HepG2 (cell line): ENCODE measurements around the gene RTN4RL2. TPM values are rescaled to one million over a fixed set of nuclear protein-coding genes. Genes with fewer than 3 reads are reported as not detected.

Experiments used
- ATAC-seq: fragments of 200-7000 bp; cut with Tn5 transposase; 3 replicates; pipeline ENCODE4 v1.9.1; 2020; ENCODE audit warnings: mild to moderate bottlenecking, moderate library complexity
- BruUV-seq: library from RNA; stranded (reverse); fragments of 400-500 nt; replicated peaks from 2 replicates; lab custom pipeline; 2021; lab: Mats Ljungman, UMichigan
- CTCF ChIA-PET: fragments of 300-600 bp; formaldehyde crosslinking; extraction: SDS; loops from one replicate; lab custom pipeline; 2021; ENCODE audit warnings: low total read pairs, inconsistent platforms, low intra/inter-chr PET ratio; lab: Yijun Ruan, JAX
- POLR2A ChIA-PET: fragments of 350-600 bp; sonication (Branson Sonifier 250); formaldehyde crosslinking; loops from one replicate; lab custom pipeline; 2020; ENCODE audit warnings: antibody characterized with exemption, inconsistent platforms; lab: Yijun Ruan, JAX
- DNase-seq: peaks from one replicate; pipeline ENCODE4 v3.0.0-alpha.2; 2015; ENCODE audit warnings: low spot score
- FAIRE-seq: peaks from 3 replicates; lab custom pipeline; 2011; peaks lifted over from hg19 to GRCh38; lab: Jason Lieb, UNC
- H2AFZ ChIP-seq: one replicate; pipeline ENCODE4 v1.6.1; 2011; ENCODE audit warnings: low read length, inconsistent platforms
- H3K27ac ChIP-seq: fragments of 300-600 bp; 3 replicates; pipeline ENCODE4 v1.8.0; 2011; ENCODE audit warnings: mixed run types, mild to moderate bottlenecking, mixed read lengths, low read length, inconsistent platforms; ENCODE audit not compliant: insufficient read depth; ENCODE audit errors: extremely low read length
- H3K27me3 ChIP-seq, 2 experiments: fragments of 200-600 bp in 1 of 2; 2 replicates in 1 of 2; 3 replicates in 1 of 2; pipeline versions ENCODE4 v1.6.0 to v1.8.0; 2011; ENCODE audit warnings: low read length in 2 of 2, mild to moderate bottlenecking in 2 of 2, moderate library complexity in 2 of 2, inconsistent platforms in 1 of 2; ENCODE audit not compliant: insufficient read depth in 2 of 2, control insufficient read depth in 1 of 2
- H3K36me3 ChIP-seq, 2 experiments: fragments of 200-600 bp in 1 of 2; replicated peaks in 1 of 2; 2 replicates in 1 of 2; 3 replicates in 1 of 2; pipeline versions ENCODE4 v1.5.1 to v1.8.0; 2011; ENCODE audit warnings: low read length in 2 of 2, inconsistent platforms in 1 of 2; ENCODE audit not compliant: insufficient read depth in 2 of 2, control insufficient read depth in 1 of 2
- H3K4me1 ChIP-seq: 2 replicates; pipeline ENCODE4 v1.5.1; 2012; ENCODE audit warnings: low read length, inconsistent platforms; ENCODE audit not compliant: insufficient read depth
- H3K4me2 ChIP-seq: 2 replicates; pipeline ENCODE4 v1.6.0; 2011; ENCODE audit warnings: low read depth, low read length, inconsistent platforms
- H3K4me3 ChIP-seq, 3 experiments: fragments of 200-600 bp in 1 of 3; sonication (generic), shearing (Covaris generic) in 1 of 3; replicated peaks in 1 of 3; 2 replicates each; pipeline ENCODE4 v1.5.1; 2011 to 2016; ENCODE audit warnings: low read length in 3 of 3, inconsistent platforms in 2 of 3, low read depth in 2 of 3, mild to moderate bottlenecking in 2 of 3, control low read depth in 1 of 3, mixed read lengths in 1 of 3; ENCODE audit not compliant: insufficient read depth in 1 of 3
- H3K79me2 ChIP-seq: one replicate; pipeline ENCODE4 v1.6.1; 2011; ENCODE audit warnings: low read length, inconsistent platforms; ENCODE audit not compliant: insufficient read depth
- H3K9ac ChIP-seq: 2 replicates; pipeline ENCODE4 v1.6.0; 2011; ENCODE audit warnings: mild to moderate bottlenecking, low read depth, low read length, inconsistent platforms; ENCODE audit not compliant: insufficient read depth
- H3K9me3 ChIP-seq: 2 replicates; pipeline ENCODE4 v1.5.1; 2012; ENCODE audit warnings: mild to moderate bottlenecking, low read length
- H4K20me1 ChIP-seq: 2 replicates; pipeline ENCODE4 v1.6.0; 2011; ENCODE audit warnings: inconsistent platforms, mild to moderate bottlenecking, low read length, moderate library complexity; ENCODE audit not compliant: insufficient read depth
- AHR ChIP-seq: IDR thresholded peaks from 2 replicates; pipeline ENCODE4 v1.6.1; 2018; ENCODE audit warnings: missing genetic modification reagents, missing compliant biosample characterization
- ASH2L ChIP-seq: fragments of 300-600, 200-600 bp; sonication (generic); IDR thresholded peaks from 2 replicates; pipeline ENCODE4 v1.7.0; 2017; ENCODE audit warnings: low read depth, mild to moderate bottlenecking, moderate library complexity, mixed read lengths, low read length; ENCODE audit not compliant: insufficient read length
- RBAK ChIP-seq: sonication (generic); formaldehyde crosslinking; IDR thresholded peaks from 2 replicates; pipeline ENCODE4 v1.5.1; 2020; ENCODE audit warnings: mild to moderate bottlenecking, missing genetic modification reagents
- RBFOX2 ChIP-seq: fragments of 200-400 bp; formaldehyde crosslinking; IDR thresholded peaks from 2 replicates; pipeline ENCODE4 v1.6.1; 2017; ENCODE audit warnings: low read depth, mild to moderate bottlenecking, low read length
- RBM22 ChIP-seq: fragments of 200-400 bp; formaldehyde crosslinking; optimal IDR thresholded peaks from 2 replicates; pipeline ENCODE3; 2017; ENCODE audit warnings: mild to moderate bottlenecking, low read length, moderate library complexity
- ZBTB25 ChIP-seq: IDR thresholded peaks from 2 replicates; pipeline ENCODE4 v1.6.1; 2018; ENCODE audit warnings: missing genetic modification reagents
- ZNF124 ChIP-seq: sonication (generic); formaldehyde crosslinking; IDR thresholded peaks from 2 replicates; pipeline ENCODE4 v1.4.0; 2020; ENCODE audit warnings: missing genetic modification reagents
- ZNF672 ChIP-seq: sonication (generic); formaldehyde crosslinking; IDR thresholded peaks from 2 replicates; pipeline ENCODE4 v1.8.1; 2022; ENCODE audit warnings: missing genetic modification reagents
- ZSCAN30 ChIP-seq: sonication (generic); formaldehyde crosslinking; IDR thresholded peaks from 2 replicates; pipeline ENCODE4 v1.5.0; 2020; ENCODE audit warnings: mild to moderate bottlenecking, missing genetic modification reagents
- WGBS: methylation state at CpG from one replicate; pipeline ENCODE4 v1.1.6; 2017; ENCODE audit warnings: low lambda C conversion rate; 5-methylcytosine and 5-hydroxymethylcytosine counted together
- in situ Hi-C: cut with HindIII; loops from 2 replicates; pipeline ENCODE4 v1.10.0; 2017; ENCODE audit warnings: low pct_unique_long_range_greater_than_20kb; ENCODE audit not compliant: extremely low pct_ligation_motif_present
- intact Hi-C: fragments of 100-400 bp; cut with micrococcal nuclease; formaldehyde crosslinking; loops from one replicate; pipeline ENCODE4 v1.10.0; 2022; ENCODE audit not compliant: unreplicated experiment
- polyA plus RNA-seq, 8 experiments: library from polyadenylated mRNA; depleted of rRNA in 3 of 8; stranded (reverse) in 7 of 8; unstranded in 1 of 8; fragments of >200 nt; fragmentation: Illumina TruSeq in 4 of 8; extraction: Trizol in 4 of 8; gene quantifications; 2 replicates each; pipeline versions ENCODE4 v1.2.1 to v1.2.3, GENCODE V29; 2011 to 2016; ENCODE audit warnings: low read depth in 4 of 8, missing spikeins in 1 of 8, mixed read lengths in 1 of 8; ENCODE audit not compliant: insufficient read depth in 1 of 8
- total RNA-seq, 5 experiments: library from RNA; depleted of rRNA; stranded (reverse); fragments of >200 nt; fragmentation: Illumina TruSeq; extraction: Trizol; gene quantifications; 2 replicates each; pipeline ENCODE4 v1.2.3, GENCODE V29; 2016; ENCODE audit warnings: low read depth in 1 of 5

Gene RTN4RL2
- total and polyA plus RNA-seq, 2 of the 13 experiments (the other 11 are each of a cell fraction or from before 2014, with no cell fraction given), result 1.3 to 4.3 TPM

DNA sequence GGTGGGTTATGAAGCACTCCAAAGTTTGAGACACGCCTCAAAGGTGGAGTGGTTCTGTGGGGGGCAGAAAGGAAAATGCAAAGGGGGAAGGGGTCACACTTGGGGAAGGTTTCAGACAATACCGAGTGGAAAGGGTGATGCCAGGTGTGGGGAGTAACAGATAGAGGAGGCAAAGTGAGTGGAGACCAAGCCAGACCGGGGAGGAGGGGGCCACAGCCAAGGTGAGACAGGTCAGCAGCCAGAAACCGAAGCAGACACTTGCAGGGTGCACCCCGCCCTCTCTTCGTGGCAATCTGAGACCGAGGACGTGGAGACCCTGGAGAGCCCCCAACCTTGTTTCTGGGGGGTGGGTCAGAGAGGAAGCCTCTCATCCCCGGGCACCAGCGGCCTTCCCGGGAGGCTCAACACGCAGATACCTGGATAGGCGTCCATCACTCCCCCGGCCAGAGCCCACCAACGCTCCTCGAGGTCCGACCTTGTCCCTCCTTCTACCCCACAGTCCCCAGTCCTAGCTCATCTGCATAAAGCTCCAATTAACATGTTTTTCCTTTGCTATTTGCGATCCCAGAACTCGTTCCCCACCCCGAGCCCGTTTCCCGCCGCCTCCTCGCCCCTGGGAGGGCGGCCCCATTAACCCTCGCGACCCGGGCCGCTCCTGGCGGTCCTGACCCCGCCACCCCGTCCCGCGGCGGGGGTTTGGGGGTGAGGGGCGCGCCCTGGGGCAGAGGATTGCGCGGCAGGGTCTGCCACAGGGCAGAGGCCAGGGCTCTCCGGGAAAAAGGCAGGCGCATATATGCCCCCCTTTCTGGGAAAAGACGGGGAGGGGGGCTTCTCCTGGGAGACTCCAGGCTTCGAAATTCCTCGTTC lies 21.8 kb downstream of the RTN4RL2 start:
- H3K9me3 ChIP-seq, result no peaks in the 10 kb centered on the region
- H2AFZ ChIP-seq, result no peak overlapping the region
- no TSS peak for BruUV-seq
- DNase-seq (no peak), FAIRE-seq (no peak), ATAC-seq (no peak)
- no peak overlapping the region for H3K4me3 ChIP-seq
- H3K27ac ChIP-seq, result no peak overlapping the region
- intact Hi-C loops, result no loop called here
- H3K79me2 ChIP-seq, result no peaks in the 10 kb centered on the region
- no peak overlapping the region for H3K4me2 ChIP-seq
- ChIA-PET POLR2A (interaction anchor here (1.3 to 1.8 kb wide), 2 partner anchors 20 to 33 kb away, joined by 3 to 4 read pairs; partner anchors contain the start of gene SLC43A1), CTCF (no interaction called here)
- peaks cover 30% of the 10 kb centered on the region for H3K4me1 ChIP-seq
- TF ChIP-seq ASH2L, result no peak
- TF ChIP-seq RBFOX2, result peak; percentile 50; the same call in 1 of the 2 replicates
- TF ChIP-seq RBAK, result no peak
- no peak for TF ChIP-seq ZSCAN30 (CRISPR knock-in tag)
- no peak for TF ChIP-seq ZBTB25 (CRISPR knock-in tag)
- TF ChIP-seq ZNF124, result no peak
- peak; percentile 68 for TF ChIP-seq RBM22
- TF ChIP-seq ZNF672 (CRISPR knock-in tag), result no peak
- TF ChIP-seq AHR (CRISPR knock-in tag), result no peak
- H4K20me1 ChIP-seq, result no peaks in the 10 kb centered on the region
- 95% methylated on average over 37 of the region's 44 CpGs for WGBS
- H3K27me3 ChIP-seq, result no peaks in the 10 kb centered on the region
- H3K9ac ChIP-seq, result no peak overlapping the region
- H3K36me3 ChIP-seq, result peaks cover 16 to 36% of the 10 kb centered on the region in 2 experiments
- in situ Hi-C loops, result no loop called here
